ENCODE measurements around the gene PDE11A.

The PDE11A gene

GRCh38 chr2:177917169-177917568 lies 155.4 kb downstream of the PDE11A start:
- H3K27me3 ChIP-seq (ENCODE audit: insufficient read depth, low read length, poor library complexity): peaks cover 5% of the 10 kb centered on the region
- no peak for ATAC-seq (ENCODE audit: insufficient read depth, low read depth)
- DNase-seq: no peak
- no peaks in the 10 kb centered on the region for H3K79me2 ChIP-seq (ENCODE audit: insufficient read depth, low read length)
- H2AFZ ChIP-seq (ENCODE audit: low read depth, low read length): no peak overlapping the region
- H3K4me1 ChIP-seq (ENCODE audit: insufficient read depth, low read length): no peaks in the 10 kb centered on the region
- no peak overlapping the region for H3K4me3 ChIP-seq (ENCODE audit: low read depth in 1 of 2, low read length in 2 of 2)
- H3K4me2 ChIP-seq (ENCODE audit: insufficient read depth, low read length): no peak overlapping the region
- H3K36me3 ChIP-seq (ENCODE audit: insufficient read depth, low read length): no peaks in the 10 kb centered on the region
- no peaks in the 10 kb centered on the region for H4K20me1 ChIP-seq (ENCODE audit: insufficient read depth, low read length)
- no peak overlapping the region for H3K9ac ChIP-seq (ENCODE audit: low read depth, low read length)
- TF ChIP-seq CTCF (IDR thresholded peaks at IDR 0.05; ENCODE audit: borderline replicate concordance, extremely low read depth, low read length, poor library complexity, severe bottlenecking): no peak
- no peak for TF ChIP-seq EZH2 (IDR thresholded peaks at IDR 0.05; ENCODE audit: borderline replicate concordance, low read depth, low read length, severe bottlenecking)
- H3K27ac ChIP-seq (ENCODE audit: low read length): no peak overlapping the region
- H3K9me3 ChIP-seq (ENCODE audit: insufficient read depth, low read length, severe bottlenecking): no peaks in the 10 kb centered on the region

GRCh38 chr2:177916342-177916741 lies 156.2 kb downstream of the PDE11A start:
- H3K79me2 ChIP-seq (ENCODE audit: insufficient read depth, low read length): no peaks in the 10 kb centered on the region
- H3K27me3 ChIP-seq (ENCODE audit: insufficient read depth, low read length, poor library complexity): peaks cover 5% of the 10 kb centered on the region
- no peak overlapping the region for H3K9ac ChIP-seq (ENCODE audit: low read depth, low read length)
- no peak for DNase-seq
- no peaks in the 10 kb centered on the region for H3K9me3 ChIP-seq (ENCODE audit: insufficient read depth, low read length, severe bottlenecking)
- no peak overlapping the region for H2AFZ ChIP-seq (ENCODE audit: low read depth, low read length)
- ATAC-seq (ENCODE audit: insufficient read depth, low read depth): no peak
- TF ChIP-seq CTCF (IDR thresholded peaks at IDR 0.05; ENCODE audit: borderline replicate concordance, extremely low read depth, low read length, poor library complexity, severe bottlenecking) (no peak), EZH2 (IDR thresholded peaks at IDR 0.05; ENCODE audit: borderline replicate concordance, low read depth, low read length, severe bottlenecking) (no peak)
- H3K36me3 ChIP-seq (ENCODE audit: insufficient read depth, low read length): no peaks in the 10 kb centered on the region
- no peak overlapping the region for H3K27ac ChIP-seq (ENCODE audit: low read length)
- H4K20me1 ChIP-seq (ENCODE audit: insufficient read depth, low read length): no peaks in the 10 kb centered on the region
- no peak overlapping the region for H3K4me3 ChIP-seq (ENCODE audit: low read depth in 1 of 2, low read length in 2 of 2)
- H3K4me1 ChIP-seq (ENCODE audit: insufficient read depth, low read length): no peaks in the 10 kb centered on the region
- no peak overlapping the region for H3K4me2 ChIP-seq (ENCODE audit: insufficient read depth, low read length)

- Histone ChIP-seq H3K4me3 (ENCODE audit: low read depth in 1 of 2, low read length in 2 of 2) (no peak overlapping the region), H2AFZ (ENCODE audit: low read depth, low read length) (no peak overlapping the region), H3K27me3 (ENCODE audit: insufficient read depth, low read length, poor library complexity) (peaks cover 10% of the 10 kb centered on the region), H3K4me2 (ENCODE audit: insufficient read depth, low read length) (no peak overlapping the region), H3K4me1 (ENCODE audit: insufficient read depth, low read length) (no peaks in the 10 kb centered on the region), H4K20me1 (ENCODE audit: insufficient read depth, low read length) (no peaks in the 10 kb centered on the region), H3K79me2 (ENCODE audit: insufficient read depth, low read length) (no peaks in the 10 kb centered on the region), H3K36me3 (ENCODE audit: insufficient read depth, low read length) (no peaks in the 10 kb centered on the region), H3K27ac (ENCODE audit: low read length) (no peak overlapping the region), H3K9ac (ENCODE audit: low read depth, low read length) (no peak overlapping the region), H3K9me3 (ENCODE audit: insufficient read depth, low read length, severe bottlenecking) (no peaks in the 10 kb centered on the region)
- ATAC-seq (ENCODE audit: insufficient read depth, low read depth) (no peak), DNase-seq (no peak)
- TF ChIP-seq CTCF (IDR thresholded peaks at IDR 0.05; ENCODE audit: borderline replicate concordance, extremely low read depth, low read length, poor library complexity, severe bottlenecking) (no peak), EZH2 (IDR thresholded peaks at IDR 0.05; ENCODE audit: borderline replicate concordance, low read depth, low read length, severe bottlenecking) (no peak)
Observed at GRCh38 chr2:177914247-177914646, 158.3 kb downstream of the PDE11A start.

- Histone ChIP-seq H2AFZ (ENCODE audit: low read depth, low read length) (no peak overlapping the region), H3K27me3 (ENCODE audit: insufficient read depth, low read length, poor library complexity) (peaks cover 6% of the 10 kb centered on the region), H3K36me3 (ENCODE audit: insufficient read depth, low read length) (no peaks in the 10 kb centered on the region), H3K9ac (ENCODE audit: low read depth, low read length) (no peak overlapping the region), H3K4me1 (ENCODE audit: insufficient read depth, low read length) (peaks cover 17% of the 10 kb centered on the region), H3K9me3 (ENCODE audit: insufficient read depth, low read length, severe bottlenecking) (no peaks in the 10 kb centered on the region), H3K79me2 (ENCODE audit: insufficient read depth, low read length) (no peaks in the 10 kb centered on the region), H3K4me2 (ENCODE audit: insufficient read depth, low read length) (no peak overlapping the region), H3K4me3 (ENCODE audit: low read depth in 1 of 2, low read length in 2 of 2) (no peak overlapping the region), H3K27ac (ENCODE audit: low read length) (no peak overlapping the region), H4K20me1 (ENCODE audit: insufficient read depth, low read length) (no peaks in the 10 kb centered on the region)
- no peak for TF ChIP-seq CTCF (IDR thresholded peaks at IDR 0.05; ENCODE audit: borderline replicate concordance, extremely low read depth, low read length, poor library complexity, severe bottlenecking)
- no peak for TF ChIP-seq EZH2 (IDR thresholded peaks at IDR 0.05; ENCODE audit: borderline replicate concordance, low read depth, low read length, severe bottlenecking)
- DNase-seq: no peak
- no peak for ATAC-seq (ENCODE audit: insufficient read depth, low read depth)
Observed at GRCh38 chr2:177909962-177910361, 162.6 kb downstream of the PDE11A start.

Data from DND-41 (cell line).